ENCODE data around the gene CNKSR1.
"Not testable (repeated sequence)": the region's sequence is repeated elsewhere in the genome, so short reads cannot be mapped to it uniquely, and the experiment has no call there.

Gene CNKSR1

GRCh38 chr1:26225033-26225831 is 47.9 kb downstream of the CNKSR1 start:
- peak overlapping the region; percentile 68 for H2AFZ ChIP-seq
- no peaks in the 10 kb centered on the region for H3K36me3 ChIP-seq (ENCODE audit: control insufficient read depth, insufficient read depth, low read length)
- TF ChIP-seq CTCF (IDR thresholded peaks at IDR 0.05): no peak
- H3K4me3 ChIP-seq (ENCODE audit: low read depth, low read length): peak overlapping the region; percentile 77
- no peak overlapping the region for H3K9ac ChIP-seq
- peak overlapping the region; percentile 94 for H3K27ac ChIP-seq
- no peaks in the 10 kb centered on the region for H3K27me3 ChIP-seq (ENCODE audit: control insufficient read depth, insufficient read depth, low read length)
- no peaks in the 10 kb centered on the region for H3K9me3 ChIP-seq (ENCODE audit: control insufficient read depth, low read length)
- H3K4me1 ChIP-seq: peaks cover 4% of the 10 kb centered on the region
- peak overlapping the region; percentile 81 for H3K4me2 ChIP-seq (ENCODE audit: low read length)
- H3K79me2 ChIP-seq: no peaks in the 10 kb centered on the region

- not testable (repeated sequence) for H3K9me3 ChIP-seq (ENCODE audit: control insufficient read depth, low read length); H3K36me3 ChIP-seq (ENCODE audit: control insufficient read depth, insufficient read depth, low read length); H2AFZ ChIP-seq; H3K27me3 ChIP-seq (ENCODE audit: control insufficient read depth, insufficient read depth, low read length); H3K9ac ChIP-seq; H3K4me3 ChIP-seq (ENCODE audit: low read depth, low read length); H3K4me1 ChIP-seq; H3K79me2 ChIP-seq; H3K27ac ChIP-seq; H3K4me2 ChIP-seq (ENCODE audit: low read length)
Observed at GRCh38 chr1:26230682-26231081, 53.4 kb downstream of the CNKSR1 start.

- H3K4me2 ChIP-seq (ENCODE audit: low read length): peak within 1 kb of the TSS; percentile 75
- no peaks in the 10 kb centered on the region for H3K36me3 ChIP-seq (ENCODE audit: control insufficient read depth, insufficient read depth, low read length)
- H3K4me1 ChIP-seq: no peaks in the 10 kb centered on the region
- peak within 1 kb of the TSS; percentile 85 for H3K27ac ChIP-seq
- peak within 1 kb of the TSS; percentile 78 for H3K4me3 ChIP-seq (ENCODE audit: low read depth, low read length)
- H3K9me3 ChIP-seq (ENCODE audit: control insufficient read depth, low read length): no peaks in the 10 kb centered on the region
- peak; percentile 86 for TF ChIP-seq CTCF (IDR thresholded peaks at IDR 0.05)
- H3K27me3 ChIP-seq (ENCODE audit: control insufficient read depth, insufficient read depth, low read length): no peaks in the 10 kb centered on the region
- peak within 1 kb of the TSS; percentile 69 for H3K9ac ChIP-seq
- H3K79me2 ChIP-seq: peaks cover 5% of the 10 kb centered on the region
- H2AFZ ChIP-seq: peak within 1 kb of the TSS; percentile 94
Observed at GRCh38 chr1:26233903-26234643, 56.8 kb downstream of the CNKSR1 start, which contains the start of gene CEP85. Gene CEP85 (plus strand): TSS chr1:26234200. CDS start chr1:26239784, 5,584 bp downstream.

- Histone ChIP-seq H3K4me2 (ENCODE audit: low read length) (peak overlapping the region; percentile 75), H3K4me1 (no peaks in the 10 kb centered on the region), H3K36me3 (ENCODE audit: control insufficient read depth, insufficient read depth, low read length) (no peaks in the 10 kb centered on the region), H3K9ac (peak overlapping the region; percentile 69), H3K27me3 (ENCODE audit: control insufficient read depth, insufficient read depth, low read length) (no peaks in the 10 kb centered on the region), H3K27ac (peak overlapping the region; percentile 85), H3K4me3 (ENCODE audit: low read depth, low read length) (peak overlapping the region; percentile 78), H3K9me3 (ENCODE audit: control insufficient read depth, low read length) (no peaks in the 10 kb centered on the region), H3K79me2 (peaks cover 10% of the 10 kb centered on the region), H2AFZ (peak overlapping the region; percentile 94)
- no peak for TF ChIP-seq CTCF (IDR thresholded peaks at IDR 0.05)
Observed at GRCh38 chr1:26234644-26235370, 57.5 kb downstream of the CNKSR1 start.

Data from parathyroid adenoma (tissue), 2 donors.